Measurements from ENCODE around the gene TCEA3. TPM values are rescaled to one million over a fixed set of nuclear protein-coding genes. Genes with fewer than 3 reads are reported as not detected.
A peak's percentile ranks its signal among the peaks of the same experiment; 100 is the strongest.

Gene TCEA3
- total and polyA plus RNA-seq, 2 of the 4 experiments (the other 2 are of a cell fraction) = 3.0 to 6.3 TPM

- ATAC-seq (ENCODE audit: low read depth) = no peak
- H2BK5ac ChIP-seq (ENCODE audit: low read depth, low read length, poor library complexity, severe bottlenecking) = peak overlapping the region; percentile 94
Measured at GRCh38 chr1:23392125-23392855, 32.3 kb downstream of the TCEA3 start.

More at GRCh38 chr1:23392125-23392855, 32.3 kb downstream of the TCEA3 start:
- in situ Hi-C loops (cut with MboI; ENCODE audit: low sequenced_read_pairs) = no loop called here
- POLR2A ChIA-PET (ENCODE audit: unreplicated experiment) = no interaction called here
- no peak for DNase-seq
- Histone ChIP-seq H4K91ac (ENCODE audit: insufficient read depth, low read depth, low read length) (no peak overlapping the region), H3K79me1 (ENCODE audit: low read depth in 1 of 2, low read length in 2 of 2) (peaks cover 0 to 15% of the 10 kb centered on the region in 2 experiments; a peak in 2 of 4 replicates), H4K8ac (ENCODE audit: low read depth in 2 of 2, low read length in 2 of 2) (no peak overlapping the region), H3K27ac (ENCODE audit: insufficient read depth, low read length) (no peak overlapping the region), H3K14ac (replicated peaks; ENCODE audit: low read depth, low read length) (peak overlapping the region; percentile 55), H2AFZ (replicated peaks; ENCODE audit: low read length, poor library complexity) (no peak overlapping the region), H3K4me1 (ENCODE audit: control insufficient read depth, insufficient read depth, low read length) (peaks cover 17% of the 10 kb centered on the region), H3K4me3 (ENCODE audit: insufficient read depth, low read depth, low read length) (no peak overlapping the region), H3K18ac (ENCODE audit: low read depth, low read length) (no peak overlapping the region), H2BK120ac (ENCODE audit: low read depth, low read length) (no peak overlapping the region), H3K27me3 (ENCODE audit: control insufficient read depth, insufficient read depth, low read length) (no peaks in the 10 kb centered on the region), H3K4ac (ENCODE audit: low read depth, low read length) (peak overlapping the region; percentile 20), H4K20me1 (ENCODE audit: insufficient read depth, low read length) (0 out of 2 replicates have a peak, but pooled peaks cover 7% of the 10 kb centered on the region), H4K5ac (ENCODE audit: low read depth, low read length) (no peak overlapping the region), H3K9me1 (ENCODE audit: insufficient read depth, low read length) (peaks cover 27% of the 10 kb centered on the region), H3K56ac (ENCODE audit: extremely low read depth, insufficient read depth, low read length) (no peak overlapping the region), H3K36me3 (ENCODE audit: control insufficient read depth, insufficient read depth, low read length) (no peaks in the 10 kb centered on the region), H2BK15ac (ENCODE audit: low read depth, low read length) (0 out of 3 replicates have a peak overlapping the region, but pooled peaks have one; percentile 7), H2AK9ac (replicated peaks; ENCODE audit: low read depth, low read length, poor library complexity) (peak overlapping the region; percentile 26), H2BK20ac (ENCODE audit: low read depth, low read length) (peak overlapping the region; percentile 39; the same call in 1 of the 2 replicates), H3K23ac (ENCODE audit: low read depth, low read length) (peak overlapping the region; percentile 31; the same call in 1 of the 2 replicates), H3K4me2 (ENCODE audit: low read depth, low read length) (no peak overlapping the region), H3K9me3 (ENCODE audit: control insufficient read depth, insufficient read depth, low read length) (no peaks in the 10 kb centered on the region), H3K9ac (ENCODE audit: low read depth, low read length) (no peak overlapping the region), H2AK5ac (ENCODE audit: low read depth, low read length) (peak overlapping the region; percentile 98)
- CTCF ChIA-PET = interaction anchor here (2.8 kb wide), 1 partner anchor 11 kb away, joined by 16 read pairs; no protein-coding TSS in a partner anchor
- dilution Hi-C loops (cut with HindIII; ENCODE audit: low sequenced_read_pairs, unreplicated experiment) = no loop called here
- intact Hi-C loops (cut with micrococcal nuclease) = no loop called here
- TF ChIP-seq MAZ (IDR thresholded peaks at IDR 0.05; ENCODE audit: borderline replicate concordance, low read depth, low read length) = no peak
- no peak for TF ChIP-seq MAFK (IDR thresholded peaks at IDR 0.05; ENCODE audit: low read depth, low read length)
- no peak for TF ChIP-seq CHD1 (IDR thresholded peaks at IDR 0.05; ENCODE audit: low read depth, low read length)
- 67 to 100% methylated on average over 1 of the region's 2 CpGs for WGBS, 2 experiments (ENCODE audit: extremely low coverage in 2 of 2, insufficient read length in 1 of 2)
- no TSS peak for BruUV-seq (replicated peaks)

All from IMR-90 (cell line).